HG03342 (cell line): ENCODE results near the gene NEDD8.

Source experiments
- ATAC-seq: cut with Tn5 transposase; IDR thresholded peaks from one replicate; pipeline ENCODE4 v1.9.1; 2021; ENCODE audit warnings: mild to moderate bottlenecking, moderate library complexity; ENCODE audit not compliant: unreplicated experiment

Gene NEDD8

GRCh38 chr14:24232121-24232644 lies at the start of gene NEDD8:
TSS of gene NEDD8 (minus strand) at chr14:24232367. CDS start at chr14:24232267, 100 bp downstream.
- ATAC-seq, result peak; percentile 63

GRCh38 chr14:24281636-24282035 lies 49.5 kb upstream of the NEDD8 start:
- no peak for ATAC-seq

DNA sequence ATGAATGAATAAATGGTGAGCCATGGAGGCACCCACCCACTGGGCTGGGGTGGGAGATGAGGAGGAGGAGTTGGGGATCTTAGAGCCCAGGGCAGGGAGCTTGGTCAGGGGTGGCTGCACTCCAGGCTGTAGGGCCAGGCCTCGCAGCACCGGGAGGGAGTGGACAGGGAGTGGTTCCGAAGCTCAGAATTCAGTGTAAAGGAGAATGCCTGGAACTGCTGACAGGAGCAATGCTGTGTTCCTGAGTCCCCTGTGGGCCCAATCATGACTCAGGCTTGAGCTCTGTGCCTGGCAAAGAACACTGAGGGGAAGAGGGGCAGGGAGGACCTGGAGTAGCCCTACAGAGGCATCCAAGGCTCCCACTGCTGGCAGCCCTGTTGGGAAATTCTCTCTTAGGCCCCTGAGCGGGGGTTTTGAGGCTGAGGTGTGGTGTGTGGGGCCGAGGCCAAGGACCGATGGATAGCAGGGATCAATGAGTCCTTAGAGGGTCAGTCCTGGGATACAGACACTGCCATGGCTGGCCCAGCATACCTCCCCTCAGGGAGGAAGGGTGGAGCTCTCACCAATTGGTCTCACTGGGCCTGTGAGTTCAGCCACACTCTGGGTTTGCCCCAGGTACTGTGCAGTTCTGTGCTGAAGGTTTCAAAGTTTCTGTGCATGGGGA lies 48.8 kb upstream of the NEDD8 start:
- ATAC-seq, result no peak

DNA sequence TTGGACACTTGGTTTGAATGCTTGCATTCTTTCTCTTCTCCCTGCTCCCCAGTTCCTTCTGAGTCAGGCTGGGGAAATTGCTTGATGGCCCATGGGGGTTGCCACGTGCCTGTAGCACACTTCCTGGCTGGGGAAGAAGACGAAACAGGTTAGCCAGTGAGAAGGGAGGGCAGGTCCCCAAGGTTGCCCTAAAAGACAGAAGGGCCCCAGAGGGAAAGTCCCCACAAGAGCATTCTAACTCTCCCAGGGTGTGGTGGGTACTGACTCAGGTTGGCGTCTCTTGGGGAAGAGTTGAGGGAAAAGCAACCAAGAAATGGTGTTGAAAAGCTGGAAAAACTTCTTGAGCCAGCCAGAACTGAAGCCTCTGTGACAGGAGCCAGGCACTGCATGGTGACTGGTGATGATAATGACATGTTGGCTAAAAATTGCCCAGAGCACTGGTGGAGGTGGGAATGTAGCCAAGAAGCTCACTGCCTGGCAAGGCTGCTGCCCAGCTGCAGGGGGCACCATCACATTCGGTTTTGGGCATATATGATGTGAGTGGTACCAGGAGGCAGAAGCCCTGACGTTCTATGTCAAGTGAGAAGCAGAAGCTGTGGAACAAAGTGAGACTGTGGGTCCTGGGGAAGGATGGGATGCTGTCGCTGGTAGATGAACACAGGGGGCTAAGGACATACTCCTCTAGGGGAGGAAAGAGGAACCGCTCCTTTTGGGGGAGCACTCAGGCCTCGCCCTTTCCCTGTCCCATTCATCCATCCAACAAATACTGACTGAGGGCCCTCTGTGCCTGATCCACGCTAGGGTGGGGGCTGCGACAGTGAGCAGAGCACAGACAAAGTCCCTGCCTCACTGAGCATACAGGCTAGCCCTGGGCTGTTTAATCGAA lies 47.4 kb upstream of the NEDD8 start:
- ATAC-seq, result no peak

DNA sequence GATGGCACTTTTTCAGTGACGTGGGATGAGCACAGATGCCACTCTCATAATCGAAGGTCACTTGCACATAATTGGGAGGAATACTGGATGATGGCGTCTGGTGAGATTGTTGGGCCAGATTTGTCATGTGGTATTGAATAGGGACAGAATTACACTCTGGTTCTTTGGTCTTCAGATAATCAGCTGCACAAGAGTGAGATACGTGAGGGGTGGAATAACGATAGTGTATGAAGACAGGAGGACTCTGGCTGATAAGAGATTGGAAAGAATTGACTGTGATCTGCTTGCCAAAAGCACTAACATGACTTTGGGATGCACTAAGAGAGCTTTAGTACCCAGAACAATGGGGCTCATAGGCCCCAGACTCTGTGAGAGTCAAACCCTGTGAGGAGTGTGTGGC lies 46.3 kb upstream of the NEDD8 start:
- ATAC-seq, result no peak

DNA sequence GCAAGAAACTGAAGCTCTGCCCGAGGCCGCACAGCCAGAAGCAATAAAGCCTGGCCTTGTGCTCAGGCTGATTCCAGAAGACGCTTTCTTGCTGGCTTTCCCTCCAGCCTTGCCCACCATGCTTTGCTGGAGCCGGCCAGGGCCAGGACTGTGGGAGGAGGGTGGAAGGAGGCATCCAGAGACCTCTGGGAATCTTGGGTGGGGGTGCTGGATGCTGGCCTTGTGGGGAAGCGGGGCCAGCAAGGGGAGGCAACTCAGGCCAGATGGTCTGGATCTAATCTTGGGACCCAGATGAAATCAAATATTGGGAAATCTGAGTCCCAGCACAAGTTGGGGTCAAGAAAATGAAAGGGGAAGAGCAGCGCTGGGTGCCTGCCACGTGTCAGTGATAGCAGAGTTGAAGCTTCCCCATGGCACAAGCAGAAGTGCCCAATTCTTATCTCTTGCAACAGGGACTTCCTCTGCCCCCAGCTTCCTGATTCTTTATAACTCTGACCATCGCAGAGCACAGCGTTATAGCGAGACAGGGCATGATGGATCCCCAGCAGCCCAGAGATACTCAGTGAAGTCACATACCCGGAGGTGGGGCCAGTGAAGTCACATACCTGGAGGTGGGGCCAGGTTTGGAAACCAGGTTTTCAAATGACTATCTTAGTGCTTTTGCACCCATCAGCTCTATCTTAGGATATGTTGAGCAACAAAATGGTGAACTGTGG lies 45.6 kb upstream of the NEDD8 start:
- no peak for ATAC-seq

GRCh38 chr14:24277071-24277470 lies 44.9 kb upstream of the NEDD8 start:
- ATAC-seq, result no peak

GRCh38 chr14:24274101-24274543 lies 42.0 kb upstream of the NEDD8 start:
- ATAC-seq, result peak; percentile 41

- ATAC-seq, result no peak
Measured at GRCh38 chr14:24273422-24273998, 41.3 kb upstream of the NEDD8 start.

GRCh38 chr14:24272467-24272866 lies 40.3 kb upstream of the NEDD8 start:
- ATAC-seq, result no peak

GRCh38 chr14:24271834-24272263 lies 39.7 kb upstream of the NEDD8 start:
- ATAC-seq, result no peak

GRCh38 chr14:24271134-24271833 lies 39.1 kb upstream of the NEDD8 start, which contains the start of gene RABGGTA:
TSS of gene RABGGTA (minus strand) at chr14:24271597. CDS start at chr14:24271115, 482 bp downstream.
- ATAC-seq, result peak; percentile 83

- no peak for ATAC-seq
Measured at GRCh38 chr14:24270537-24271133, 38.5 kb upstream of the NEDD8 start.

- ATAC-seq, result no peak
Measured at GRCh38 chr14:24269910-24270536, 37.9 kb upstream of the NEDD8 start.

DNA sequence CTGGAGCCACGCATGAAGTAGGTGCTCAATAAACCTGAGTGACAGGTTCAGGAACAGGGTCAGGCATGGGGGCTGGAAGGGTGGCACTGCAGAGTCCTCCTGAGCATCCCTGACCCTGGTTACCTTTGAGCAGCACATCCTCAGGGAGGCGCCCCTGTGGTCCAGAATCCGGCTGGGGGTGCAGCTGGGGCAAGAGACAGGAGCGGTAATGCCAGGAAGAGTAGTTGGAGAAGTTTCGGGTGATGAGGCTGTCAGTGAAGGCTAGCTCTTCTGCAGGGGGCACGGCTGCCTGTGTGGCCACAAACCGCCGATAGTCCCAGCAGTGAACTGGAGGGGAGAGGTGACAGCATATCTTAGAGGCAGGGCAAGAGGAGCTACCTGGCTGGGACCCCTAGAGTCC lies 37.2 kb upstream of the NEDD8 start:
- no peak for ATAC-seq

DNA sequence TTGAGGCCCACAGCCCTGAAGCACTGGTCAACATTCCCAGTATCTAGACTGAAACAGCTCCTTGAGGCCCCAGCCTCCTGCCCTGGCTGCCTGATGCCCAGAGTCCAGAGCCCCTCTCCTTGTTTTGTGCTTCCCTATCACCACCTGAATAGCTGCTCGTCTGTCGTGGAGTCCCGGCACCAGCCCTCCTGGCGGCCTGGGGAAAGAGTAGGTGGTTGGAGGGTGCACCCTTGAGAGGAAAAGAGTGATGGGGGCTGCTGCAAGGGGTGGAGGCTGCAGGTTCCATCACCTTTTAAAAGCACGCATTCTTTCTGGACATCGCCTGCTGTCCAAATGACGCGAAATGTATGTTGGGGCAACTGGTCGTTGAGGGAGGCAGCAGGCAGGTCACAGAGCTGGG lies 36.1 kb upstream of the NEDD8 start:
- ATAC-seq, result no peak

- no peak for ATAC-seq
Measured at GRCh38 chr14:24267516-24267915, 35.3 kb upstream of the NEDD8 start.

- ATAC-seq, result no peak
Measured at GRCh38 chr14:24266344-24267244, 34.4 kb upstream of the NEDD8 start.
